ENCODE results near the gene MINDY4.

DNA sequence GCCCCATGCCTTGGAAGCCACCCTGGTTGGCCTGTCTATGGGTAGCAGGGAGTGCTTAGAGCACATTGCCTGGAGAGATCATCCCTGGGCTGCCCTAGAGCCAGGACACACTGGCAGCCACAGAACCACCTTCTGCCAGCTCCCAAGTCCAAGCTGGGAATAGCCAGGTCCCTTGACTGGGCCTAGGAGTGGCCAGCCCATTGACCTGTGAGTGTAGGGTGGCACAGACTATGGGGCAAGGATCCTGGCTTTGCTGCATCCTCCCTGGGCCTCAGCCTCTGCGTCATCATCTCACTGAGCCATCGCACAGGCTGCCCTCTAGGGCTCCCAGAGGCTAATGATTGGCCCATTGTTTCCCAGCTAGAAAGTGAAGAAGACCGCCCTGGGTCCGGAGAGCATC is 147.5 kb downstream of the MINDY4 start:
- TF ChIP-seq EZH2 (IDR thresholded peaks at IDR 0.05; ENCODE audit: low read length, missing control alignments), result no peak
- TF ChIP-seq, protein P1, sequence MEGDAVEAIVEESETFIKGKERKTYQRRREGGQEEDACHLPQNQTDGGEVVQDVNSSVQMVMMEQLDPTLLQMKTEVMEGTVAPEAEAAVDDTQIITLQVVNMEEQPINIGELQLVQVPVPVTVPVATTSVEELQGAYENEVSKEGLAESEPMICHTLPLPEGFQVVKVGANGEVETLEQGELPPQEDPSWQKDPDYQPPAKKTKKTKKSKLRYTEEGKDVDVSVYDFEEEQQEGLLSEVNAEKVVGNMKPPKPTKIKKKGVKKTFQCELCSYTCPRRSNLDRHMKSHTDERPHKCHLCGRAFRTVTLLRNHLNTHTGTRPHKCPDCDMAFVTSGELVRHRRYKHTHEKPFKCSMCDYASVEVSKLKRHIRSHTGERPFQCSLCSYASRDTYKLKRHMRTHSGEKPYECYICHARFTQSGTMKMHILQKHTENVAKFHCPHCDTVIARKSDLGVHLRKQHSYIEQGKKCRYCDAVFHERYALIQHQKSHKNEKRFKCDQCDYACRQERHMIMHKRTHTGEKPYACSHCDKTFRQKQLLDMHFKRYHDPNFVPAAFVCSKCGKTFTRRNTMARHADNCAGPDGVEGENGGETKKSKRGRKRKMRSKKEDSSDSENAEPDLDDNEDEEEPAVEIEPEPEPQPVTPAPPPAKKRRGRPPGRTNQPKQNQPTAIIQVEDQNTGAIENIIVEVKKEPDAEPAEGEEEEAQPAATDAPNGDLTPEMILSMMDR (conservative IDR thresholded peaks at IDR 0.05 in 1 of 2, IDR thresholded peaks at IDR 0.05 in 1 of 2; ENCODE audit: low read depth in 1 of 2, low read length in 2 of 2), result no peak
